ENCODE data around the gene HERC4. TPM values are rescaled to one million over a fixed set of nuclear protein-coding genes. Genes with fewer than 3 reads are reported as not detected.

Gene HERC4
- total and polyA plus RNA-seq, 9 of the 15 experiments (the other 6 are each of a cell fraction or from before 2014, with no cell fraction given) = 12.5 to 33.5 (median 22.8) TPM

- TF ChIP-seq ZNF609 (CRISPR knock-in tag; IDR thresholded peaks at IDR 0.05; ENCODE audit: borderline replicate concordance) (peak; percentile 52; the same call in 1 of the 2 replicates), CREBBP (IDR thresholded peaks at IDR 0.05; ENCODE audit: low read depth, low read length) (no peak), ZNF668 (CRISPR knock-in tag; IDR thresholded peaks at IDR 0.05) (no peak), MYNN (IDR thresholded peaks at IDR 0.05) (no peak), MYNN (CRISPR knock-in tag; IDR thresholded peaks at IDR 0.05) (no peak), HDAC8 (tag; IDR thresholded peaks at IDR 0.05) (peak; percentile 82; the same call in 1 of the 2 replicates), MLX (CRISPR knock-in tag; conservative IDR thresholded peaks at IDR 0.05) (0 out of 4 replicates have a peak, but pooled peaks of 1 of the 2 experiments have one; percentile 59), PKNOX1 (IDR thresholded peaks at IDR 0.05) (peak; percentile 63; the same call in 1 of the 2 replicates), PRMT5 (CRISPR knock-in tag; IDR thresholded peaks at IDR 0.05) (no peak), MIER1 (IDR thresholded peaks at IDR 0.05; ENCODE audit: low read depth) (no peak), ZNF740 (CRISPR knock-in tag; IDR thresholded peaks at IDR 0.05) (peak; percentile 89), ZNF740 (tag; IDR thresholded peaks at IDR 0.05) (peak in 1 of 2 experiments; percentile 100; a peak in 2 of 4 replicates), ETV5 (CRISPR knock-in tag; IDR thresholded peaks at IDR 0.05; ENCODE audit: low read depth) (no peak; the same call in 1 of the 2 replicates), BCLAF1 (IDR thresholded peaks at IDR 0.05; ENCODE audit: borderline replicate concordance in 1 of 2, control insufficient read depth in 1 of 2, low read depth in 2 of 2, low read length in 1 of 2) (no peak), TGIF2 (CRISPR knock-in tag; IDR thresholded peaks at IDR 0.05) (no peak), ELF1 (tag; IDR thresholded peaks at IDR 0.05) (peak; percentile 90)
Measured at GRCh38 chr10:68074775-68075549, at the start of gene HERC4 (continued).
